Epithelial cell of proximal tubule (primary cell): ENCODE data around the gene PLXNA4. TPM values are rescaled to one million over a fixed set of nuclear protein-coding genes. Genes with fewer than 3 reads are reported as not detected.

ENCODE experiments used
- DNase-seq: peaks from one replicate; pipeline ENCODE4 v3.0.0-alpha.2; 2011; ENCODE audit warnings: low read depth
- H3K4me3 ChIP-seq: 2 replicates; pipeline ENCODE4 v1.5.1; 2011; ENCODE audit warnings: low read depth, mild to moderate bottlenecking, low read length
- CTCF ChIP-seq: conservative IDR thresholded peaks from 2 replicates; pipeline ENCODE4 v1.5.1; 2012; ENCODE audit warnings: low read depth, mild to moderate bottlenecking, low read length
- total RNA-seq: library from RNA; depleted of rRNA; stranded (reverse); fragments of >200 nt; gene quantifications from 2 replicates; pipeline ENCODE4 v1.2.3, GENCODE V29; 2015

PLXNA4 gene
- total RNA-seq, 1 donor from 2014 or later: not detected

- no peak for DNase-seq
- no peak for TF ChIP-seq CTCF
Observed at GRCh38 chr7:132418840-132419239, 157.4 kb downstream of the PLXNA4 start.

GRCh38 chr7:132417103-132417906, 159.0 kb downstream of the PLXNA4 start:
- no peak for DNase-seq
- TF ChIP-seq CTCF: no peak
- no peak overlapping the region for H3K4me3 ChIP-seq

More at GRCh38 chr7:132418840-132419239, 157.4 kb downstream of the PLXNA4 start:
- no peak overlapping the region for H3K4me3 ChIP-seq

- no peak overlapping the region for H3K4me3 ChIP-seq
- no peak for DNase-seq
- no peak for TF ChIP-seq CTCF
Observed at GRCh38 chr7:132416395-132416794, 159.9 kb downstream of the PLXNA4 start.

- no peak for TF ChIP-seq CTCF
- no peak for DNase-seq
- no peak overlapping the region for H3K4me3 ChIP-seq
Observed at GRCh38 chr7:132415259-132415658, 161.0 kb downstream of the PLXNA4 start.

GRCh38 chr7:132414857-132415256, 161.4 kb downstream of the PLXNA4 start:
- DNase-seq: no peak
- no peak for TF ChIP-seq CTCF
- H3K4me3 ChIP-seq: no peak overlapping the region

- no peak overlapping the region for H3K4me3 ChIP-seq
- DNase-seq: no peak
- TF ChIP-seq CTCF: no peak
Observed at GRCh38 chr7:132412435-132412834, 163.8 kb downstream of the PLXNA4 start.
